HK-2 (cell line): ENCODE results near the gene OR2Y1.
A peak's percentile ranks its signal among the peaks of the same experiment; 100 is the strongest.
"Not testable (repeated sequence)": the region's sequence is repeated elsewhere in the genome, so short reads cannot be mapped to it uniquely, and the experiment has no call there.

Experiments used
- DNase-seq: peaks from one replicate; pipeline ENCODE4 v3.0.0-alpha.2; 2018; ENCODE audit not compliant: unreplicated experiment

OR2Y1 gene

DNA sequence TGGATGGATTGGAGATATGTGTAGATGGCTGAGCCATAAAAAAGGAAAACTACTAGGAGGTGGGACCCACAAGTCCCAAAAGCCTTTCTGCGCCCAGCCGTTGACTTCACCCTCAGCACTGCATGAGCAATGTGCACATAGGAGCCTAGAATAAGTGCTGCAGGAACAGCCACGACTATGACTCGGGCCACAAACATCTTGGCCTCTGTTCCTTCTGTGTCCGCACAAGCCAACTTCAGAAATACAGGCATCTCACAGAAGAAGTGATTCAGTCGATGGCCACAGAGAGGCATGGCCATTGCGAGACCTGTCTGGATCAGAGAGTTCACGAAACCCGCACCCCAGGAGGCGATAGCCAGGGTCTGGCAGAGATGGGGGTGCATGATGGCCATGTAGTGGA is 587 bp downstream of the OR2Y1 start:
- DNase-seq = no peak

DNA sequence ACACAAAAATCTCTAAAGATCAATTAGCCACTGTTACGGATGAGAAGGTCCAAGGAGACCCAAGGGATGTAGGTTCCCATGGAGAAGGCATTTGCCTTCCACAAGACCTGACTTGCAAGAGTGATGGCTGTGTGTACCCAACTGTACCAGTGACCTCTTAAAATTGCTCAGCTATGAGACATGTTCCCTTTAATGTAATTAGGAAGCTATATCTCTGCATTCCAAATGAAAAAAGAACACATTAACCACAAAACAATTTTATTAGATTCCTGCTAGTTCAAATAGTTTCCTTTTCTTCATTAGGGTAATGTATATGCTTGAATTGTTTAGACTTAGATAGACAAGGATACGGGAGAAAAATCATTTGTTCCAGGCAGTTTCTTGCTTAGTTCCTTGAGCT is 3.3 kb downstream of the OR2Y1 start:
- no peak for DNase-seq

DNA sequence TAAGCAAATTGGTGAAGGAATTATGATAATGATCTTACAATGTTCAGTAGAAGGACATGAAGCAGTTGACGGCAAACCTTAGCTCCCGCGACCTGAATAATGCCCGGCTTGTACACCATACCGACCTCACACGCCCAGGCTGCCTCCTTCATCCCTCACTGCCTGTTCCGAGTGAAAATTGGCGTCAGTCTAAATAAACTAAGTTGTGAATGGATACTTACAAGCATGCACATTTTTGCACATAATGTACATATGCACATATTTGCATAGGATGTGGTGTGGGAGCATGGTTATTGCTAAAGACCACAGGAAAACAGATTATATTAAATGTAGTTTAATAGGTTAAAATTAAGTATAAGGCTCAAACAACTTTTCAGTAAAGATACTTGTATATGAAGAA is 14.9 kb downstream of the OR2Y1 start:
- DNase-seq = no peak

DNA sequence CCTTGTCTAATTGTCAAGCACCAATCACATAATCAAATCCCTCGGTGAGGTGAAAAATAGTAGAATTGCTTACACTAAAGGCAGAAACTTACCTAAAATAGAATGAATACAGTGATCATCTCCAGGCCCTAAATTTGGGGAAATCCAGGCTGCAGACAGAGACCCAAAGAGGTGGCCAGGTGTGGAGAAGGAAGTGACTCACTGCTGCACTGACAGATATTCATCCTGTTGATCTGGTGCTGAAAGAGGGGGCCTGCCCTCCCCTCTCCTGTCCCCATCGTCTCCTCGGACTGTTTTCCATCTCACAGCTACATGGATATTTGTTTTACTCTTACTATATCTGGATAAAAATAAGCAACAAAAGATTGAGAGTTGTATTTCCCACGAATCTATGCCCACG is 15.9 kb downstream of the OR2Y1 start:
- DNase-seq = no peak

DNA sequence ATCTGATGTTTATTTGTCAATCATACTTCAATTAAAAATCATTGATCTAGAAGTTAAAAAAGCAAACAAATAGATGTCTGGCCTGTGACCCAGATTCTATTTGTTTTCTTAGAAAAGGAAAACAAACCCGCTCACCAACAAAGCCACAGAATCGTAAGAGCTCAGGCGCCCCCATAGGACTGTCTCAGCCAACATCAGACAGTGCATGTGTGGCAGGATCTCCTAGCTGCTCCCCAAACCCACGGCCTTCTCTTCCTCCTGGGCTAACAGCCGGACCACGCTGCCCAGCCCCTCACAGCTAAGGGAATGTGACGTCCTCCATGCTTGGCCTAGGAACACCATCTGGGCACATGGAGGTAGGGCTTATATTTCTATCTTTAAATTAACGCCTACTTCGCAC is 19.4 kb downstream of the OR2Y1 start:
- DNase-seq = no peak

DNA sequence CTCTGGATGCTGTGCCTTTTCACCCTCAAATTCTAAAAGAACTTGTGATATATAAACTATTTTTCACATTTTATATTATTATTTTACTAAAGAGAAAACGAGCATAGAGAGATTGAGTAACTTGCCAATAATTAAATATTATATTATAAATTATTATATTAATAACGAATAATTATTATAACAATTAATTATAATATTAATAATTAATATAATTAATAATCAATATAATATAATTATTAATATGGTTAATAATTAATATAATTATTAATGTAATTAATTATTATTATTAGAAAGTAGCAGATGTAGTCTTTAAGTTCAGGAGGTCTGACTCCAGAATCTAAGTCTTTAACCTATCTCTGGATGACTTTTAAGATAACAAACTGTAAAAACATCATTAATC is 20.1 kb downstream of the OR2Y1 start:
- no peak for DNase-seq

DNA sequence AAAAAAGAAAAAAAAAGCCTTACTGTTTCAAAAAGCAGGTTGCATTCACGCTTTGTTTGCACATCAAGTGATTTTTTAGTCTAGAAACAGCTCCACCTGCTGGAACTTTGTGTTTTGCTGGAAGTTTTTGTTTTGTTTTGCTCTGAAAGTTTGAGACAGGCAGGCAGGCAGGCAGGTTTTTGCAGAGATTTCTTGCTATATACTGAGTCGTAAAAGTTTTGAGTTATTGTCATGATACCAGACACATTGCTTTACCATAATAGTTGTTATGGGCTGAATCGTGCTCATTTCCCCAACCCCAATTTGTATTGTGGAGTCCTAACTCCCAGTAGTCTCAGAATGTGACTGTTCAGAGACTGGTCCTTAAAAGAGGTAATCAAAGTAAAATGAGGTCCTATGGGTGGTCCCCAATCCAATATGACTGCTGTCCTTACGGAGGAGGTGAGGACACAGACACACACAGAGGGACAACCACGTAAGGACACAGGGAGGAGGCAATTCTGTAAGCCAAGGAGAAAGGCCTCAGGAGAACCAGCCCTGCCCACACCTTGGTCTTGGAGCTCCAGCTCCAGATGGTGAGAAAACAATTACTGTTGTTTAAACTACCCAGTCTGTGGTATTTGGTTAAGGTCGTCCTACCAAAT is 20.9 kb downstream of the OR2Y1 start:
- peak; percentile 1 for DNase-seq

DNA sequence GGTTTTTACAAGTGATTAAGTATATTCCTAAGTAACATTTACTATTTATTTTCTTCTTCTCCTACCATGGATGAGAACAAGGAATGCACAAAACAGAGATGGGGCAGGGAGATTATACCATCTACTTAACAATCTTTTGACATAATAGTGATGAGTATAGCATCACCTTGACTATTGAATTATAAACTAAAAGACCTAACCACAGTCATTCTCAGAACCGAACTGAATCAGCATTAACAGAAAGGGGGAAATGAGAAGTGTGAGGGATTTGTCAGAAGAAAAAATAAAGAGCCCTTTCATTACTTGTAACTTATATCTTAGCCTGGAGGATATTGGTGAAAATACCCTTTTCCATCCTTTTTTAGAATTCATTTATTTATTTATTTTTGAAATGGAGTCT is 21.9 kb downstream of the OR2Y1 start:
- no peak for DNase-seq

DNA sequence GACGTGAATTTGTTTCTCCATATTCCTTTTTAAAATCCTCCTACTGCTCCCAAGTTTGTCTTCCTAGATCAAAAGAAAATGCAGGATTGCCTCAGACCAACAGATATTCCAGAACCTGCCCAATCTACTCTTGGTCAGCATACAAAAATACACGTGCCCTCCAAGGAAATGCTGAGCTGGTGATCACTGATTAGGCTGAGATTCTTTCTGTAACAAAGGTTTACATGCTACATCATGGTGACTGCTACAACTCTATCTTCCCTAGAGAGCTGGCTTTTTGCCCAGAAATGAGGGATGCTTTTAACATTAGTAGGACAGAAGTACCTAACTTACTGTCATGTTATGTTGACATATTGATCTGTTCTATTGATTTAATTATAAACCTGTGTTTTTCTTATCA is 35.5 kb downstream of the OR2Y1 start:
- DNase-seq = no peak

DNA sequence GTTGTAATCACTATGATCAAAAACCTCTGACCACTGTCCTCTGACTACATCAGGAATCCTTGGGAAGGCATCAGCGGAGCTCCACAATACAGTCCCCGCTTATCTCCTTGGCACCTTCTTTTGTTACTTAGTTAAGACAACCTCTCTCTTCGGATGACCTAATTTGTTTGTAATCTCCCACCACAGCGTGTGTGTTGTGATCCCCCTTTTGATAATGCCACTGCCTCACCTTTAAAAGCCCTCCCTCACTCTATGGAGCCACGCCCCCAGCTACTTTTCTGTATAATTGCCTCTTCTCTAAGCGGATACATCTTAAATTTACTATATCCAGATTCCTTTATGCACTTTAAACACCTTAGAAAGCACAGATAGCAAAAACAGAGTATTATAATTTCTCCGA is 35.9 kb downstream of the OR2Y1 start:
- DNase-seq = no peak

DNA sequence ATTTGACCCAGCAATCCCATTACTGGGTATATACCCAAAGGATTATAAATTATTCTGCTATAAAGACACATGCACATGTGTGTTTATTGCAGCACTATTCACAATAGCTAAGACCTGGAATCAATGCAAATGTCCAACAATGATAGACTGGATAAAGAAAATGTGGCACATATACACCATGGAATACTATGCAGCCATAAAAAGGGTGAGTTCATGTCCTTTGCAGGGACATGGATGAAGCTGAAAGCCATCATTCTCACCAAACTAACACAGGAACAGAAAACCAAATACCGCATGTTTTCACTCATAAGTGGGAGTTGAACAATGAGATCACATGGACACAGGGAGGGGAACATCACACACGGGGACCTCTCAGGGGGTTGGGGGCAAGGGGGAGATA is 36.5 kb downstream of the OR2Y1 start:
- not testable (repeated sequence) for DNase-seq

DNA sequence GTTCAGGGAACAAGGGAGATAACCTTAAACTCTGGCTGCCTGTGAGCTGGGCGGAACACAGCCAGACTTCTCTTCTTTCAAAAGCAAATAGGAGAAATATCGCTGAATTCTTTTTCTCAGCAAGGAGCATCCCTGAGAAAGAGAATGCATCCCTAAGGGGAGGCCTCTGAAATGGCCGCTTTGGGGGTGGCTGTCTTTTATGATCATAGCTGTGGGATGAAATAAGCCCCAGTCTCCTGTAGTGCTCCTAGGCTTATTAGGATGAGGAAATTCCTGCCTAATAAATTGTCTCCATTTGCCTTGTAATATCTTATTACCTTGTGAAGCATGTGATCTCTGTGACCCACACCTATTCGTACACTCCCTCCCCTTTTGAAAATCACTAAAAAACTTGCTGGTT is 39.4 kb downstream of the OR2Y1 start:
- not testable (repeated sequence) for DNase-seq

DNA sequence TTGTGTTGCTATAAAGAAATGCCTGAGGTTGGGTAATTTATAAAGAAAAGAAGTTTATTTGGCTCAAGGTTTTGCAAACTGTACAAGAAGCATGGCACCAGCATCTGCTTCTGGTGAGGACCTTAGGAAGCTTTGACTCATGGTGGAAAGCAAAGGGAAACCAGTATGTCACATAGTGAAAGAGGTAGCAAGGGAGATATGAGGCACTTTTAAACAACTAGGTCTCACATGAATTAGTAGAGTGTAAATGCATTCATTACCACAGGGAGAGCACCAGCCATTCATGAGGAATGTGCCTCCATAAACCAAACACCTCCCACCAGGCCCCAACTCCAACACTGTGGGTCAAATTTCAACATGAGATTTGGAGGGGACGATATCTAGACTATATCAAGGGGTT is 40.8 kb downstream of the OR2Y1 start:
- no peak for DNase-seq

DNA sequence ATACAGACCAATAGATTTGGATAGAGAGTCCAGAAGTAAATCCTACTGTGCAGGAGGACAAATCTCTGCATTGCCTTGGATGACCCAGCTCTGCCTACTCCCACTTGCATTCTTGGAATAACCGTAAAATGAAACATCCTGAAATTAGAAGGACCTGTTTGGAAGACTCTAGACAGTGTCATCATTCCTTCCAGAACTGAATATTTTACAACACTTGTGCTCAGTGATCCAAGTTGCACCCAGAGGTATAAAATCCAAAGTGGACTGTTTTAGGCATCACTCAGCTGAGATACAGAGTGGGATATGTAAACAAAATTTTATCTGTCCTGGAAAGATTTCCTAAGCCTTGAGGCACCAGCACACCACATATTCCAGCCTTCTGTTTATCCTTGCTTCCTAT is 43.7 kb downstream of the OR2Y1 start:
- no peak for DNase-seq

DNA sequence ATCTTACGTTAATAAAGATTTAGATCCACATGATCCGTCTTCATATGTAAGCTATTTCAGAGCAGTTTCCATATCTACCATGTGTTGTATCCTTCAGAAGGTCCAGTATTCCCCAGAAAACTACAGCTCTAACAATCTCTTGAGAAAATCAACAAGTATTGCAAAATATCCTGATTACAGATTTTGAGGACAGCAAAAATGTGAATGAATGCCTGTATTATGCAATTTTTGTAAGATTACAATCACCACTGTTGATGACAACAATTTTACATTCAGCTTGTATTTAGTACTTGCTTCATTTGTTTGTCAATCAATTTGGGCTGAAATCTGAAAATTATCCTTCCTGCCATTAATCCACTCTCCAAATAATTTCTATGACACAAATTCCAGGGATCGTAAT is 47.4 kb downstream of the OR2Y1 start:
- DNase-seq = no peak

DNA sequence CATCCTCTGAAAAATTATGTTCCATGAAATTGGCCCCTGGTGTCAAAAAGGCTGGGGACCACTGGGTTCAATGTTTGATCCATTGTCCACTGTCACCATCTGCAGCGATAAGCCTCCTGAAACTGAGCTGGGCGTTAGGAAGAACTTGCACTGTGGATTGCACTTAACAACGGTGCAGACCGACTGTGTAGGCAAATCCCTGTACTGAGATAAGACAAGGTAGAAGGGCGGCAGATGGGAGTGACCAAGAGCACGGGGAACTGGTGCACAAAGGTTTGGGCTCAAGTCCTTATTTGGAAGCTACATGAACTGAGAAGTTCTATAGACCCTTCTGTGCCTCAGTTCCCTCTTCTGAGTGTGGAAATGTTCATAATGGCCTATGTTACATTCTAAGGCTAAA is 48.8 kb downstream of the OR2Y1 start:
- no peak for DNase-seq

DNA sequence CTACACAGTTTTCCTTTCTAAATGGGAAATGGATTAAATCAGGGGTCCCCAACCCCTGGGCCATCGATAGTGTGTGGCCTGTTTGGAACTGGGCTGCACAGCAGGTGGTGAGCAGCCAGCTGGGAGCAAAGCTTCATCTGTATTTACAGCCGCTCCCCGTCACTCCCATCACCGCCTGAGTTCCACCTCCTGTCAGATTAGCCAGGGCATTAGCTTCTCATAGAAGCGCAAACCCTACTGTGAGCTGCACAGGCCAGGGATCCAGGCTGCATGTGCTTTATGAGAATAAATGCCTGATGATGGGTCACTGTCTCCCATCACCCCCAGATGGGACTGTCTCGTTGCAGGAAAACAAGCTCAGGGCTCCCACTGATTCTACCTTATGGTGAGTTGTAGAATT is 49.3 kb downstream of the OR2Y1 start:
- DNase-seq = no peak

DNA sequence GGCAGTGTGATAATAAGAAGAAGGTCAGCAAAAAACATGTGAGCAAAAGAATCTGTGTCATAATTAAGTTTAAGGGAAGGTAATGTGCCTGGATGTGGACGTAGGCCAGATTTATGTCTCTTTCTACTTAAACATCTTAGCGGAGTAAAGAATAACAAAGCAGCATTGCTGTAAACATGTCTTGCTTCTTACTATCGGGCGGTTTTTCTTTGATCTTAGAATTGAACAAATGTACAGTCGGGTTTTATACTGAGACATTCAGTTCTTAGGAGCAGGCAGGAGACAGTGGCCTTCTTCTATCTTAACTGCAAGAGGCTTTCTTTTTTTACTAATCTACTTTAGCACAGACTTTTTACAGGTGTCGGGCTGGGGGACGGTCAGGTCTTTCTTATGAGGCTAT is 50.1 kb downstream of the OR2Y1 start:
- no peak for DNase-seq
